Measurements from ENCODE around the gene PGK1. TPM values are rescaled to one million over a fixed set of nuclear protein-coding genes. Genes with fewer than 3 reads are reported as not detected.

PGK1 gene
- total RNA-seq, 1 experiment from 2014 or later, result 492 TPM

DNA sequence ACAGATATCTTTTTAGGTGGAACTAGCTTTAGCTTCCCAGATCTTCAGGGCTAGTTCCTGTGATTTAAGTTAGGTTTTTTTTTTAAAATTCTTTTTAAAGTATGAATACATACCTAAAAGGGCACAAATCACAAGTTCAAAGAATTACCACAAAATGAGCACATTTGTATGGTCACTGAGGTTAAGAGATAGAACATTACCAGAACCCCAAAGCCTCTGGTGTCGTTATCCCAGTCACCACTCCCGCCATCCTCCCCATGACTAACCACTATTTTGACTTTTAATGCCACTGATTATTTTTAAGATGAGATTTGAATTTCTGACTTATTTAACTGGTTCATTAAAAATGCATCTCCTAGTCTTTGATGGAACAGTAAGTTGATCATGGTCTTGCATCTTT lies 5.4 kb downstream of the PGK1 start:
- no peak overlapping the region for H3K4me3 ChIP-seq (replicated peaks in 1 of 2; ENCODE audit: low read depth in 1 of 2, low read length in 2 of 2)
- POLR2A ChIA-PET, result no interaction called here

More for the DNA sequence above, 5.4 kb downstream of the PGK1 start:
- TF ChIP-seq POLR2AphosphoS5 (IDR thresholded peaks at IDR 0.05; ENCODE audit: low read depth, low read length) (no peak), EZH2 (IDR thresholded peaks at IDR 0.05) (no peak), POLR2A (IDR thresholded peaks at IDR 0.05; ENCODE audit: borderline replicate concordance, extremely low read depth, insufficient read depth, insufficient read length) (no peak), EGR1 (IDR thresholded peaks at IDR 0.05; ENCODE audit: low read depth) (no peak), ZNF274 (IDR thresholded peaks at IDR 0.05; ENCODE audit: low read depth, low read length) (no peak), CEBPB (IDR thresholded peaks at IDR 0.05; ENCODE audit: low read depth) (no peak), SRF (IDR thresholded peaks at IDR 0.05; ENCODE audit: low read depth) (no peak), CBX3 (IDR thresholded peaks at IDR 0.05; ENCODE audit: low read depth) (no peak)
- TF ChIP-seq, protein P1, sequence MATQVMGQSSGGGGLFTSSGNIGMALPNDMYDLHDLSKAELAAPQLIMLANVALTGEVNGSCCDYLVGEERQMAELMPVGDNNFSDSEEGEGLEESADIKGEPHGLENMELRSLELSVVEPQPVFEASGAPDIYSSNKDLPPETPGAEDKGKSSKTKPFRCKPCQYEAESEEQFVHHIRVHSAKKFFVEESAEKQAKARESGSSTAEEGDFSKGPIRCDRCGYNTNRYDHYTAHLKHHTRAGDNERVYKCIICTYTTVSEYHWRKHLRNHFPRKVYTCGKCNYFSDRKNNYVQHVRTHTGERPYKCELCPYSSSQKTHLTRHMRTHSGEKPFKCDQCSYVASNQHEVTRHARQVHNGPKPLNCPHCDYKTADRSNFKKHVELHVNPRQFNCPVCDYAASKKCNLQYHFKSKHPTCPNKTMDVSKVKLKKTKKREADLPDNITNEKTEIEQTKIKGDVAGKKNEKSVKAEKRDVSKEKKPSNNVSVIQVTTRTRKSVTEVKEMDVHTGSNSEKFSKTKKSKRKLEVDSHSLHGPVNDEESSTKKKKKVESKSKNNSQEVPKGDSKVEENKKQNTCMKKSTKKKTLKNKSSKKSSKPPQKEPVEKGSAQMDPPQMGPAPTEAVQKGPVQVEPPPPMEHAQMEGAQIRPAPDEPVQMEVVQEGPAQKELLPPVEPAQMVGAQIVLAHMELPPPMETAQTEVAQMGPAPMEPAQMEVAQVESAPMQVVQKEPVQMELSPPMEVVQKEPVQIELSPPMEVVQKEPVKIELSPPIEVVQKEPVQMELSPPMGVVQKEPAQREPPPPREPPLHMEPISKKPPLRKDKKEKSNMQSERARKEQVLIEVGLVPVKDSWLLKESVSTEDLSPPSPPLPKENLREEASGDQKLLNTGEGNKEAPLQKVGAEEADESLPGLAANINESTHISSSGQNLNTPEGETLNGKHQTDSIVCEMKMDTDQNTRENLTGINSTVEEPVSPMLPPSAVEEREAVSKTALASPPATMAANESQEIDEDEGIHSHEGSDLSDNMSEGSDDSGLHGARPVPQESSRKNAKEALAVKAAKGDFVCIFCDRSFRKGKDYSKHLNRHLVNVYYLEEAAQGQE (IDR thresholded peaks at IDR 0.05; ENCODE audit: low read depth), result no peak
- TF ChIP-seq, protein P2, sequence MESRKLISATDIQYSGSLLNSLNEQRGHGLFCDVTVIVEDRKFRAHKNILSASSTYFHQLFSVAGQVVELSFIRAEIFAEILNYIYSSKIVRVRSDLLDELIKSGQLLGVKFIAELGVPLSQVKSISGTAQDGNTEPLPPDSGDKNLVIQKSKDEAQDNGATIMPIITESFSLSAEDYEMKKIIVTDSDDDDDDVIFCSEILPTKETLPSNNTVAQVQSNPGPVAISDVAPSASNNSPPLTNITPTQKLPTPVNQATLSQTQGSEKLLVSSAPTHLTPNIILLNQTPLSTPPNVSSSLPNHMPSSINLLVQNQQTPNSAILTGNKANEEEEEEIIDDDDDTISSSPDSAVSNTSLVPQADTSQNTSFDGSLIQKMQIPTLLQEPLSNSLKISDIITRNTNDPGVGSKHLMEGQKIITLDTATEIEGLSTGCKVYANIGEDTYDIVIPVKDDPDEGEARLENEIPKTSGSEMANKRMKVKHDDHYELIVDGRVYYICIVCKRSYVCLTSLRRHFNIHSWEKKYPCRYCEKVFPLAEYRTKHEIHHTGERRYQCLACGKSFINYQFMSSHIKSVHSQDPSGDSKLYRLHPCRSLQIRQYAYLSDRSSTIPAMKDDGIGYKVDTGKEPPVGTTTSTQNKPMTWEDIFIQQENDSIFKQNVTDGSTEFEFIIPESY (IDR thresholded peaks at IDR 0.05; ENCODE audit: extremely low read depth, insufficient replicate concordance, low read length), result no peak
- peaks cover 26 to 30% of the 10 kb centered on the region in 2 experiments for H3K36me3 ChIP-seq (ENCODE audit: control insufficient read depth in 1 of 2, insufficient read depth in 2 of 2, low read length in 2 of 2)
- RAD21 ChIA-PET (ENCODE audit: low non-redundant PET in 1 of 2, low total read pairs in 2 of 2, uncharacterized antibody in 2 of 2, unreplicated experiment in 2 of 2), result no interaction called here
- peaks cover 100% of the 10 kb centered on the region for H3K79me2 ChIP-seq (ENCODE audit: insufficient read depth, low read length)
- H3K9me2 ChIP-seq (ENCODE audit: insufficient read depth), result no peaks in the 10 kb centered on the region
- BruUV-seq (replicated peaks), result no TSS peak
- no peak overlapping the region for H3K27ac ChIP-seq (ENCODE audit: low read depth, low read length)
- intact Hi-C loops (cut with micrococcal nuclease), result no loop called here
- H3K9me3 ChIP-seq (ENCODE audit: control insufficient read depth in 1 of 2, insufficient read depth in 1 of 2, low read depth in 1 of 2, low read length in 2 of 2), result no peaks in the 10 kb centered on the region
- H3K4me2 ChIP-seq (ENCODE audit: low read length), result no peak overlapping the region
- peaks cover 5 to 24% of the 10 kb centered on the region in 2 experiments; a peak in 3 of 4 replicates for H3K4me1 ChIP-seq (ENCODE audit: control insufficient read depth in 1 of 2, insufficient read depth in 2 of 2, low read length in 2 of 2)
- ATAC-seq, result no peak
- CTCF ChIA-PET, result interaction anchor here (0.7 kb wide), 1 partner anchor 16 kb away, joined by 3 read pairs; no protein-coding TSS in a partner anchor
- H4K20me1 ChIP-seq (ENCODE audit: insufficient read depth), result peaks cover 29% of the 10 kb centered on the region
- no peak for DNase-seq (ENCODE audit: low read depth, low spot score)
- no peak overlapping the region for H2AFZ ChIP-seq (ENCODE audit: low read depth, low read length, poor library complexity, severe bottlenecking)
- no peak overlapping the region for H3K9ac ChIP-seq (ENCODE audit: low read length)
- H3K27me3 ChIP-seq (ENCODE audit: insufficient read depth, low read length), result no peaks in the 10 kb centered on the region
